Parathyroid adenoma (tissue), 2 donors: ENCODE data around the gene QSOX2.

Experiments
- H2AFZ ChIP-seq: fragments of 300-600 bp; sonication (generic); one replicate; pipeline ENCODE4 v1.7.0; 2017; ENCODE audit warnings: antibody characterized with exemption, mild to moderate bottlenecking
- H3K27ac ChIP-seq: fragments of 300-600 bp; sonication (generic); one replicate; pipeline ENCODE4 v1.7.0; 2017
- H3K27me3 ChIP-seq: fragments of 300-600 bp; sonication (generic); one replicate; pipeline ENCODE4 v1.7.0; 2017; ENCODE audit warnings: low read length; ENCODE audit not compliant: control insufficient read depth, insufficient read depth
- H3K36me3 ChIP-seq: fragments of 300-600 bp; sonication (generic); one replicate; pipeline ENCODE4 v1.7.0; 2017; ENCODE audit warnings: low read length; ENCODE audit not compliant: control insufficient read depth, insufficient read depth
- H3K4me1 ChIP-seq: fragments of 300-600 bp; sonication (generic); one replicate; pipeline ENCODE4 v1.7.0; 2017; ENCODE audit warnings: control low read depth
- H3K4me2 ChIP-seq: fragments of 300-600 bp; sonication (generic); one replicate; pipeline ENCODE4 v1.7.0; 2017; ENCODE audit warnings: low read length
- H3K4me3 ChIP-seq: fragments of 300-600 bp; sonication (generic); one replicate; pipeline ENCODE4 v1.7.0; 2017; ENCODE audit warnings: low read depth, low read length
- H3K79me2 ChIP-seq: fragments of 300-600 bp; sonication (generic); one replicate; pipeline ENCODE4 v1.7.0; 2017; ENCODE audit warnings: control low read depth
- H3K9ac ChIP-seq: fragments of 300-600 bp; sonication (generic); one replicate; pipeline ENCODE4 v1.7.0; 2017; ENCODE audit warnings: mild to moderate bottlenecking
- H3K9me3 ChIP-seq: fragments of 300-600 bp; sonication (generic); one replicate; pipeline ENCODE4 v1.7.0; 2017; ENCODE audit warnings: low read length; ENCODE audit not compliant: control insufficient read depth
- CTCF ChIP-seq: fragments of 300-600 bp; sonication (generic); IDR thresholded peaks from one replicate; pipeline ENCODE4 v1.7.0; 2017; ENCODE audit warnings: antibody characterized with exemption, mild to moderate bottlenecking
- donor health status: primary hyperparathyroidism.

QSOX2 gene

GRCh38 chr9:136191960-136192286, 53.7 kb downstream of the QSOX2 start:
- Histone ChIP-seq H3K4me2 (no peak overlapping the region), H3K9me3 (no peaks in the 10 kb centered on the region), H3K4me1 (no peaks in the 10 kb centered on the region), H3K27me3 (peaks cover 2% of the 10 kb centered on the region), H2AFZ (no peak overlapping the region), H3K9ac (no peak overlapping the region), H3K36me3 (no peaks in the 10 kb centered on the region), H3K27ac (no peak overlapping the region), H3K4me3 (no peak overlapping the region), H3K79me2 (no peaks in the 10 kb centered on the region)
- no peak for TF ChIP-seq CTCF

GRCh38 chr9:136191099-136191959, 54.3 kb downstream of the QSOX2 start:
- H3K4me2 ChIP-seq: no peak overlapping the region
- H3K4me1 ChIP-seq: no peaks in the 10 kb centered on the region
- no peak overlapping the region for H3K4me3 ChIP-seq
- H3K27ac ChIP-seq: no peak overlapping the region
- H3K9me3 ChIP-seq: no peaks in the 10 kb centered on the region
- H3K79me2 ChIP-seq: no peaks in the 10 kb centered on the region
- no peak overlapping the region for H2AFZ ChIP-seq
- H3K9ac ChIP-seq: no peak overlapping the region
- H3K27me3 ChIP-seq: peaks cover under 1% of the 10 kb centered on the region
- TF ChIP-seq CTCF: no peak
- no peaks in the 10 kb centered on the region for H3K36me3 ChIP-seq

GRCh38 chr9:136190656-136191055, 55.0 kb downstream of the QSOX2 start:
- H3K9me3 ChIP-seq: no peaks in the 10 kb centered on the region
- H3K4me3 ChIP-seq: no peak overlapping the region
- no peaks in the 10 kb centered on the region for H3K27me3 ChIP-seq
- TF ChIP-seq CTCF: no peak
- H3K4me2 ChIP-seq: no peak overlapping the region
- no peaks in the 10 kb centered on the region for H3K79me2 ChIP-seq
- no peaks in the 10 kb centered on the region for H3K36me3 ChIP-seq
- no peak overlapping the region for H3K27ac ChIP-seq
- no peak overlapping the region for H2AFZ ChIP-seq
- H3K4me1 ChIP-seq: no peaks in the 10 kb centered on the region
- no peak overlapping the region for H3K9ac ChIP-seq

- no peaks in the 10 kb centered on the region for H3K27me3 ChIP-seq
- H3K36me3 ChIP-seq: no peaks in the 10 kb centered on the region
- no peak for TF ChIP-seq CTCF
- no peak overlapping the region for H3K27ac ChIP-seq
- no peak overlapping the region for H3K4me2 ChIP-seq
- no peak overlapping the region for H3K4me3 ChIP-seq
- H2AFZ ChIP-seq: no peak overlapping the region
- no peaks in the 10 kb centered on the region for H3K79me2 ChIP-seq
- H3K9me3 ChIP-seq: no peaks in the 10 kb centered on the region
- no peaks in the 10 kb centered on the region for H3K4me1 ChIP-seq
- H3K9ac ChIP-seq: no peak overlapping the region
Measured at GRCh38 chr9:136190237-136190601, 55.4 kb downstream of the QSOX2 start.
